ENCODE data around the gene SERPINB5. TPM values are rescaled to one million over a fixed set of nuclear protein-coding genes. Genes with fewer than 3 reads are reported as not detected.

Gene SERPINB5
- total and polyA plus RNA-seq, 3 donors from 2014 or later = 1.7 to 15.6 (median 8.1) TPM

DNA sequence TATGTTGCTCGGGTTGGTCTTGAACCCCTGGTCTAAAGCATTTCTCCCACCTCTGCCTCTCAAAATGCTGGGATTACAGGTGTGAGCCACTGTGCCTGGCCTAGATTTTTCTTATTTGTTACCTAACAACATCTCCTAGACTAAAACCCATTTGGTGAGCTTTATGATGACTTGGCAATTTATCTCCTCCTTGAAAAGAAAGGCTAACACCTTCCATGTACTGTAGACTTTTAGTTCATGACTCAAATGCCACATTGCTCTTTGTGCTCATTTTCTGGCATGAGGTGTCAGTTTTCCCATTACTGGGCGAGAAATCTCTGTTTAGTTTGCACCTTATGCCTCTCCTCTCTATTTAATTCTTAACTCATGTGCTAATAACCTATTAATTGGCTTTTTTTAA, 12.3 kb upstream of the SERPINB5 start:
- H3K27me3 ChIP-seq = no peaks in the 10 kb centered on the region
- WGBS, 2 donors = 94 to 97% methylated on average over 2 of the region's 2 CpGs
- no peaks in the 10 kb centered on the region for H3K9me3 ChIP-seq
- no peaks in the 10 kb centered on the region for H3K4me1 ChIP-seq
- TF ChIP-seq, protein P1, sequence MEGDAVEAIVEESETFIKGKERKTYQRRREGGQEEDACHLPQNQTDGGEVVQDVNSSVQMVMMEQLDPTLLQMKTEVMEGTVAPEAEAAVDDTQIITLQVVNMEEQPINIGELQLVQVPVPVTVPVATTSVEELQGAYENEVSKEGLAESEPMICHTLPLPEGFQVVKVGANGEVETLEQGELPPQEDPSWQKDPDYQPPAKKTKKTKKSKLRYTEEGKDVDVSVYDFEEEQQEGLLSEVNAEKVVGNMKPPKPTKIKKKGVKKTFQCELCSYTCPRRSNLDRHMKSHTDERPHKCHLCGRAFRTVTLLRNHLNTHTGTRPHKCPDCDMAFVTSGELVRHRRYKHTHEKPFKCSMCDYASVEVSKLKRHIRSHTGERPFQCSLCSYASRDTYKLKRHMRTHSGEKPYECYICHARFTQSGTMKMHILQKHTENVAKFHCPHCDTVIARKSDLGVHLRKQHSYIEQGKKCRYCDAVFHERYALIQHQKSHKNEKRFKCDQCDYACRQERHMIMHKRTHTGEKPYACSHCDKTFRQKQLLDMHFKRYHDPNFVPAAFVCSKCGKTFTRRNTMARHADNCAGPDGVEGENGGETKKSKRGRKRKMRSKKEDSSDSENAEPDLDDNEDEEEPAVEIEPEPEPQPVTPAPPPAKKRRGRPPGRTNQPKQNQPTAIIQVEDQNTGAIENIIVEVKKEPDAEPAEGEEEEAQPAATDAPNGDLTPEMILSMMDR (IDR thresholded peaks at IDR 0.05) = no peak
- TF ChIP-seq POLR2A (IDR thresholded peaks at IDR 0.05) = no peak
- H3K27ac ChIP-seq = no peak overlapping the region
- no peak for DNase-seq
- no peaks in the 10 kb centered on the region for H3K36me3 ChIP-seq (ENCODE audit: low read depth, missing control alignments)
- intact Hi-C loops (cut with DNase I; ENCODE audit: low total_unique reads) = no loop called here
- H3K4me3 ChIP-seq = no peak overlapping the region

DNA sequence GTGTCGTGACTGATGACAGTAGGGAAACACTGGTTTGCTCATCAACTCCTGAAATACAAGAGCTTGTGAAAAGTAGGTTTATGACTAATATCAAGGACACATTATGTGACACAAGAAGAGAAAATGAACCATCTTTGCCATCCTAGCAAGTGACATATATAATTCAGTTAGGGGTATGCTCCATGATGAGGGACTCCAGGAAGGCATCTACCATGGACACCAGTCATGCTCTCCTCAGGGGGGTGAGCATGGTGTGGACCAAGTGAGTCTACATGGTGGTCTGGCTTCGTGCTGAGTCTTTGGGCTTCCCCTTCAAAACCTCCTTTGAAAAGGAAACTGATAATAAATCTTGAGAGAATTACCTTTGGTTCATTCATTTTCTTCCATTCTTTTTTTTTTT, 11.7 kb upstream of the SERPINB5 start:
- DNase-seq = no peak
- WGBS, 2 donors = 77 to 89% methylated on average over 2 of the region's 2 CpGs
- no peak for TF ChIP-seq POLR2A (IDR thresholded peaks at IDR 0.05)
- TF ChIP-seq, protein P1 (IDR thresholded peaks at IDR 0.05) = no peak
- Histone ChIP-seq H3K4me3 (no peak overlapping the region), H3K4me1 (no peaks in the 10 kb centered on the region), H3K36me3 (ENCODE audit: low read depth, missing control alignments) (no peaks in the 10 kb centered on the region), H3K9me3 (no peaks in the 10 kb centered on the region), H3K27ac (no peak overlapping the region), H3K27me3 (no peaks in the 10 kb centered on the region)
- intact Hi-C loops (cut with DNase I; ENCODE audit: low total_unique reads) = no loop called here

DNA sequence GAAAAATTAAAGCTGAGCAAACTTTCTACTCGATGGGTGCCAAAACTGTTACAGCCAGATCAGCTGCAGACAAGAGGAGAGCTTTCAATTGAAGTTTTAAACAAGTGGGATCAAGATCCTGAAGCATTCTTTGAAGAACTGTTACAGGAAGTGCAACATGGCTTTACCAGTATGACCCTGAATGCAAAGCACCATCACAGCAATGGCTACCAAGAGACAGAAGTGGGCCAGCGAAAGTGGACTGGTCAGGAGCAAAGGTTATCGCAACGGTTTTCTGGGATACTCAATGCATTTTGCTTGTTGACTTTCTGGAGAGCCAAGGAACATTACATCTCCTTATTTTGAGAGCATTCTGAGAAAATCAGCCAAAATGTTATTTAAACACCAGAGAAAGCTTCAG, 9.1 kb upstream of the SERPINB5 start:
- Histone ChIP-seq H3K27me3 (no peaks in the 10 kb centered on the region), H3K4me3 (no peak overlapping the region), H3K4me1 (no peaks in the 10 kb centered on the region), H3K9me3 (no peaks in the 10 kb centered on the region), H3K27ac (no peak overlapping the region), H3K36me3 (ENCODE audit: low read depth, missing control alignments) (no peaks in the 10 kb centered on the region)
- WGBS, 2 donors = 89 to 93% methylated on average over 4 of the region's 4 CpGs
- no peak for DNase-seq
- intact Hi-C loops (cut with DNase I; ENCODE audit: low total_unique reads) = no loop called here
- TF ChIP-seq POLR2A (IDR thresholded peaks at IDR 0.05) = no peak
- TF ChIP-seq, protein P1 (IDR thresholded peaks at IDR 0.05) = no peak

DNA sequence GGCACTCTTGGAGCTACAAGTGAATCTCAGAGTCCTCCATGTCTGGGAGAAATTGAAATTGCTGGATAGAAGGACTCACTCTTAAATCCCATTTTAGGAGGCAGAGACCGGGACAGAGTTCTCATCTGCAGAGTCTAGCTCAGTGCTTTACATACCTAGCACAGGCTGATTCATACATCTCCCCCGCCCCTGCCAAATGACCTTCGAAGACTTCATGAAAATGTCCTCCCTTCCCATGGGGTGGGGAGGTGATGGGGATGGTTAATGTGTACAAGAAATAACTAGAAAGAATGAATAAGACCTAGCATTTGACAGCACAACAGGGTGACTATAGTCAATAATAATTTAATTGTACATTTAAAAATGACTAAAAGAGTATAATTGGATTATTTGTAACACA, 8.2 kb upstream of the SERPINB5 start:
- intact Hi-C loops (cut with DNase I; ENCODE audit: low total_unique reads) = no loop called here
- H3K27me3 ChIP-seq = no peaks in the 10 kb centered on the region
- no peak for TF ChIP-seq POLR2A (IDR thresholded peaks at IDR 0.05)
- TF ChIP-seq, protein P1 (IDR thresholded peaks at IDR 0.05) = no peak
- H3K4me3 ChIP-seq = no peak overlapping the region
- no peak overlapping the region for H3K27ac ChIP-seq
- H3K9me3 ChIP-seq = no peaks in the 10 kb centered on the region
- DNase-seq = no peak
- WGBS, 2 donors = 90 to 91% methylated on average over 3 of the region's 3 CpGs
- H3K4me1 ChIP-seq = no peaks in the 10 kb centered on the region
- no peaks in the 10 kb centered on the region for H3K36me3 ChIP-seq (ENCODE audit: low read depth, missing control alignments)

DNA sequence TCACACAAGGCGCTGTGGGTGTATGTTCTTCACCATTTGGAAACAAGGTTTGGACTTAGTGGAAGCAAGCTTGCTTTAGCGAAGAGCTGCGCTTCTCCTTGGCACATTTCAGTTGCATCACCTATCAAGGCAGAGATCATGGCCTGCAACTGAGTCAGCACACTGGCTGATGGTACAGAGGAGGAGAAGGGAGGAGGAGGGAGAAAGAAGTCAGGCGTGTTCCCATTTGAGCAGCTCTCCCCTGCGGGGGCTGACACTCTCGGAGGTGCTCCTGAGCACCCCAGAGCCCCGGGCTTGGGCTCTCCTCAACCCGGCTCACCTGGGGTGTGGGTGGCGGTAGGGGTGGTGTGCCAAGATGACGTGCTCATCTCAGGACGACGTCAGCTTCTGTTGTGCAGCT, 6.0 kb upstream of the SERPINB5 start:
- no peaks in the 10 kb centered on the region for H3K4me1 ChIP-seq
- H3K4me3 ChIP-seq = no peak overlapping the region
- H3K27me3 ChIP-seq = no peaks in the 10 kb centered on the region
- no peaks in the 10 kb centered on the region for H3K9me3 ChIP-seq
- no peaks in the 10 kb centered on the region for H3K36me3 ChIP-seq (ENCODE audit: low read depth, missing control alignments)
- no peak for TF ChIP-seq POLR2A (IDR thresholded peaks at IDR 0.05)
- TF ChIP-seq, protein P1 (IDR thresholded peaks at IDR 0.05) = no peak
- intact Hi-C loops (cut with DNase I; ENCODE audit: low total_unique reads) = no loop called here
- no peak for DNase-seq
- no peak overlapping the region for H3K27ac ChIP-seq
- WGBS, 2 donors = 68 to 79% methylated on average over 12 of the region's 12 CpGs

All from testis (tissue), 3 donors.